Muscle layer of duodenum (tissue), 2 donors: ENCODE data around the gene TIMP1.

Experiments used
- H3K27ac ChIP-seq: one replicate; pipeline ENCODE4 v1.7.0; 2013; ENCODE audit warnings: mild to moderate bottlenecking, low read length
- H3K27me3 ChIP-seq: one replicate; pipeline ENCODE4 v1.7.0; 2013; ENCODE audit warnings: low read depth, mild to moderate bottlenecking, control low read depth, low read length
- H3K36me3 ChIP-seq, 2 donors: one replicate each; pipeline ENCODE4 v1.7.0; 2013; ENCODE audit warnings: low read length in 2 of 2, control low read depth in 1 of 2, mild to moderate bottlenecking in 1 of 2; ENCODE audit not compliant: insufficient read depth in 2 of 2, control insufficient read depth in 1 of 2
- H3K4me1 ChIP-seq, 2 donors: one replicate each; pipeline ENCODE4 v1.7.0; 2013; ENCODE audit warnings: low read length in 2 of 2, mild to moderate bottlenecking in 2 of 2, control low read depth in 1 of 2, moderate library complexity in 1 of 2; ENCODE audit not compliant: insufficient read depth in 2 of 2, control insufficient read depth in 1 of 2
- H3K4me3 ChIP-seq, 2 donors: one replicate each; pipeline ENCODE4 v1.7.0; 2013; ENCODE audit warnings: low read length in 2 of 2, low read depth in 1 of 2, mild to moderate bottlenecking in 1 of 2
- H3K9me3 ChIP-seq, 2 donors: one replicate each; pipeline ENCODE4 v1.7.0; 2013; ENCODE audit warnings: low read length in 2 of 2, control low read depth in 1 of 2, mild to moderate bottlenecking in 1 of 2; ENCODE audit not compliant: control insufficient read depth in 1 of 2
- donor health status: healthy.

The TIMP1 gene

DNA sequence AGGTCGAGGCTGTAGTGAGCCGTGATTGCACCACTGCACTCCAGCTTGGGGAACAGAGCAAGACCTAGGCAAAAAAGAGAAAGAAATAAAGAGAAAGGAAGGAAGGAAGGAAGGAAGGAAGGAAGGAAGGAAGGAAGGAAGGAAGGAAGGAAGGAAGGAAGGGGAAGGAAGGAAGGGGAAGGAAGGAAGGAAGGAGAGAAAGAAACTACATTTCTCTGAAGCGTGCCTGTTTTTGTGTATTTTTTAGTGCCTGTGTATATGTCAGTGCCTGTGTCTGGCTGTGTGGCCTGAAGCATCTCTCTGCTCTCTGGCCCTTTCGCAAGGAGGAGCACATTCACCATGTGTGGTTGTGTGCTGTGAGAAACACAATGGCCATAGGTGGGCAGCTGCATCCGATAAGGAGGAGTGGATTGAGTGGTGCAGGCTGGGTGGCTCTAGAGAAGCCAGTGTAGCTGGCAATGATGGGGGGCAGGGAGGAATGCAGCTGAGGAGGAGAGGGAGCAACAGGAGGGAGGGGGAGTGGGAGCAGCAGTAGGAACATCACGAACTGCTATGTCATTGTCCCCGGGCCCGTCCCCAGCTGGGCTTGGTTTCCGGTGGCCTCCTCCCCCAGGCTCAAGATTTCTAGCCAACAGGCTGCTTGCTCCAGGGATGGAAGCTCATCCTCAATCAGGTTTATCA lies 26.0 kb downstream of the TIMP1 start:
- no peaks in the 10 kb centered on the region for H3K9me3 ChIP-seq
- H3K27ac ChIP-seq = no peak overlapping the region
- H3K36me3 ChIP-seq = no peaks in the 10 kb centered on the region
- no peaks in the 10 kb centered on the region for H3K27me3 ChIP-seq
- no peaks in the 10 kb centered on the region for H3K4me1 ChIP-seq
- no peak overlapping the region for H3K4me3 ChIP-seq

GRCh38 chrX:47610511-47610910 lies 28.3 kb downstream of the TIMP1 start:
- H3K36me3 ChIP-seq = no peaks in the 10 kb centered on the region
- no peak overlapping the region for H3K27ac ChIP-seq
- H3K4me1 ChIP-seq = no peaks in the 10 kb centered on the region

DNA sequence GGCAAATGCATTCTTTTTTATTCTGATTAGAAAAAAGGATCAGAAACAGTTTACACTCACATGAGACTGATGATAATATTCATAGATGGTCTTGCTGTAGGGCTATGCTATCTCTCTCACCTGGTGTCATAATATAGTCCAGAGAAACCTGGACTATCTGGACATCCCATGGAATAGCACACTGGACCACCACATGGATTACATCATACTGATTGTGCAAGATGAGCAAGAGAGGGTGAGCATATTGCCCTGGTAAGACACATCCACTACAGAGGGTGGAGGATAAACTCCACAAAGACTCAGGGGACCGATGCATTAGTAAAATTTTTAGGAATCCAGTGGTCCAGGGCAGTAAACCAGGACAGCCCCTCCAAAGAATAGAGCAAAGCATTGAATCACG lies 29.3 kb downstream of the TIMP1 start:
- Histone ChIP-seq H3K36me3 (no peaks in the 10 kb centered on the region), H3K27me3 (no peaks in the 10 kb centered on the region), H3K9me3 (no peaks in the 10 kb centered on the region), H3K4me3 (no peak overlapping the region), H3K4me1 (no peaks in the 10 kb centered on the region), H3K27ac (no peak overlapping the region)

More at GRCh38 chrX:47610511-47610910, 28.3 kb downstream of the TIMP1 start:
- Histone ChIP-seq H3K4me3 (no peak overlapping the region), H3K27me3 (no peaks in the 10 kb centered on the region), H3K9me3 (no peaks in the 10 kb centered on the region)

DNA sequence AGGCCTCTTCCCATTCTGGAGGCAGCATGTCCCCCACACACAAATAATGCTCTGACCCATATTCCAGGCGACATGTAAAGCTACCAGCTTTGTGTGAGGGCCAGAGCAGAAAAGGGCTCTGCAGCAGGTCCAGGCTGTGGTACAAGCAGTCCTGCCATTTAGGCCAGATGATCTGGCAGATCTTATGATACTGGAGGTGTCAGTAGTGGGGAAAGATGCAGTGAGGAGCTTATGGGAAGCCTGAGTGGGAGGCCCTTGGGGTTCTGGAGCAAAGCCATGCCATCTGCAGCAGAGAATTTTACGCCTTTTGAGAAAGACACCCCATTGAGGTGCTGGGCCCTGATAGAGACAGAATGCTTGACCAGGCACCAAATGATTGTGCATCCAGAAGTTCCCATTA lies 29.7 kb downstream of the TIMP1 start:
- H3K4me1 ChIP-seq = no peaks in the 10 kb centered on the region
- no peaks in the 10 kb centered on the region for H3K36me3 ChIP-seq
- H3K27ac ChIP-seq = no peak overlapping the region
- H3K9me3 ChIP-seq = no peaks in the 10 kb centered on the region
- H3K27me3 ChIP-seq = no peaks in the 10 kb centered on the region
- no peak overlapping the region for H3K4me3 ChIP-seq

DNA sequence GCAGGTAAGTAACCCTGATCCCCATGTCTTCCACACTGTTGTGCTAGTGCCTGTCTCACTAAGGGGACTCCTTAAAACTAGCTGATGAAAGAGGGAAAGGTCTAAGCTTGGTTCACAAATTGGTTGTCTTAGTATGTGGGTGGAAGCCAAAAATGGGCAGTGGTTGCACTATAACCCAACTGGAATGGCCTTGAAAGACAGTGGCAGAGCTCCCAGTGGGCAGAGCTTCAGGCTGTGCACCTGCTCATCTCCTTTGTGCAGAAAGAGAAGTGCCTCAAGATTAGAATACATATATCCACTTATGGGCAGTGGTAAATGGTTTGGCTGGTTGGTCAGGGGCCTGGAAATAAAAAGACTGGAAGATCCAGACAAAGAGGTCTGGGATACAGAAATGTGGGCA lies 30.2 kb downstream of the TIMP1 start:
- Histone ChIP-seq H3K9me3 (no peaks in the 10 kb centered on the region), H3K27ac (no peak overlapping the region), H3K4me1 (no peaks in the 10 kb centered on the region), H3K27me3 (no peaks in the 10 kb centered on the region), H3K4me3 (no peak overlapping the region), H3K36me3 (no peaks in the 10 kb centered on the region)

DNA sequence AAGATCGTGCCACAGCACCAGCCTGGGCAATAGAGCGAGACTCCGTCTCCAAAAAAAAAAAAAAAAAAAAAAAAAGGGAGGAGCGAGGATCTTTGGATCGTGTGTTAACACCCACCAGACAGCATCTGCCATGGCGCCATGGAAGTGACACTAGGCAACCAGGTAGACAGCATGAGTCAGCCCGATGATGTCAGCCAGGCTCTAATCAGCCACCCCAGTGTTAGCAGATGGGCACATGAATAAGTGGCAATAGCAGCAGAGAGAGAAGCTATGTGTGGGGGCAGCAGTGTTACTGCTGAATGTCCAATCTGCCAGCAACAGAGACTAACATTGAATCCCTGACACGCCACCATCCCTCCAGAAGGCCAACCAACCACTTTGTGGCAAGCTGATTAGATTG lies 30.8 kb downstream of the TIMP1 start:
- Histone ChIP-seq H3K27me3 (no peaks in the 10 kb centered on the region), H3K4me1 (no peaks in the 10 kb centered on the region), H3K27ac (no peak overlapping the region), H3K36me3 (no peaks in the 10 kb centered on the region), H3K9me3 (no peaks in the 10 kb centered on the region), H3K4me3 (no peak overlapping the region)

DNA sequence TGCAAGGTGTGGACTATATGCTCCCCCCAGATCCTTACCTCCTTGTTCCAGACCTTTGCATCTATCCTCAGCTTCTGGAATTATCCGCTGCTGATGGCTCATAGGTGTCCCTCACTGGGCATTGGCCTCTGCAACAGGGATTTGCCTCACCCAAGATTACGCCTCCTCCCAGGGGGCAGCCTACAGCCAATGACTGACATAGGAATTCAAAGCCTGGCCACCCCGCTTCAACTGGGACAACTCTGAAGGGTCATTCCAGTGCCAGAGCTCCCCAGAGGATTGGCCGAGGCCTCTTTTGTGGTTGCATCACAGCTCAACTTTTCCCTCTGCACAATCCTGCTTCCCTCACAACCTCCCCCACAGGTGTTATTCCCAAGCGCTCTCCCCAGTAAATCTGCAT lies 32.4 kb downstream of the TIMP1 start:
- Histone ChIP-seq H3K27ac (no peak overlapping the region), H3K36me3 (no peaks in the 10 kb centered on the region), H3K4me3 (no peak overlapping the region), H3K9me3 (no peaks in the 10 kb centered on the region), H3K27me3 (no peaks in the 10 kb centered on the region), H3K4me1 (peaks cover 0 to 4% of the 10 kb centered on the region in 2 donors)

- no peaks in the 10 kb centered on the region for H3K9me3 ChIP-seq
These were observed 36.8 kb downstream of the TIMP1 start for GRCh38 chrX:47618923-47619485.

GRCh38 chrX:47619486-47620302 lies 37.5 kb downstream of the TIMP1 start, which contains the start of gene SYN1:
Gene SYN1 (minus strand): TSS chrX:47619857. CDS start chrX:47619728, 129 bp downstream.
- no peaks in the 10 kb centered on the region for H3K9me3 ChIP-seq
- H3K27ac ChIP-seq = no peak within 1 kb of the TSS
- no peaks in the 10 kb centered on the region for H3K36me3 ChIP-seq
- H3K4me1 ChIP-seq = peaks cover 0 to 6% of the 10 kb centered on the region in 2 donors
- peak within 1 kb of the TSS in 1 of 2 donors; percentile 47 for H3K4me3 ChIP-seq
- H3K27me3 ChIP-seq = no peaks in the 10 kb centered on the region

More at GRCh38 chrX:47618923-47619485, 36.8 kb downstream of the TIMP1 start:
- Histone ChIP-seq H3K4me3 (peak overlapping the region in 1 of 2 donors; percentile 47), H3K36me3 (no peaks in the 10 kb centered on the region), H3K27me3 (no peaks in the 10 kb centered on the region), H3K27ac (no peak overlapping the region), H3K4me1 (peaks cover 0 to 6% of the 10 kb centered on the region in 2 donors)

DNA sequence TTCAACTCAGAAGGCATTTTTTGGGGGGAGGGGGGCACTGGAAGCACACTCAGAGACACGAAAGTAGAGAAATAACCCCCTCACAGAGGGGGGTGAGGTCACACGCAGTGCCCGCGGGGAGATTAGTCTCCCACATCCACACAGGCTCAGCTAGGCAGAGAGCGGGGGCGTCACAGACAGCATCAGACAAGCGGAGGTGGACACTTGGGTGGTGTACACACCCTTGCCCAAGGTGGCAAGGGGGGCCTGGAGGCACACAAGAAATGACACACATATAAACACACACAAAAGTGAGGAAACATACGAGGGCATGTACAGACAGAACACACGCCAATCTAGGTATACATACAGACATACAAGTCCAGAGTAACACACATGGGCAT lies 38.1 kb downstream of the TIMP1 start:
- Histone ChIP-seq H3K4me3 (peak overlapping the region in 1 of 2 donors; percentile 4), H3K36me3 (no peaks in the 10 kb centered on the region), H3K27me3 (no peaks in the 10 kb centered on the region), H3K4me1 (peaks cover 0 to 6% of the 10 kb centered on the region in 2 donors), H3K27ac (no peak overlapping the region), H3K9me3 (no peaks in the 10 kb centered on the region)

- Histone ChIP-seq H3K4me1 (peaks cover 0 to 6% of the 10 kb centered on the region in 2 donors), H3K36me3 (no peaks in the 10 kb centered on the region), H3K4me3 (no peak overlapping the region)
These were observed 39.6 kb downstream of the TIMP1 start for GRCh38 chrX:47621851-47622250.

More at GRCh38 chrX:47621851-47622250, 39.6 kb downstream of the TIMP1 start:
- Histone ChIP-seq H3K27me3 (no peaks in the 10 kb centered on the region), H3K9me3 (no peaks in the 10 kb centered on the region), H3K27ac (no peak overlapping the region)
